ENCODE data around the gene RNF8. TPM values are rescaled to one million over a fixed set of nuclear protein-coding genes. Genes with fewer than 3 reads are reported as not detected.

RNF8 gene
- total and polyA plus RNA-seq, 10 of the 15 experiments (the other 5 are each of a cell fraction or from before 2014, with no cell fraction given), result 7.8 to 30.2 (median 23.3) TPM

DNA sequence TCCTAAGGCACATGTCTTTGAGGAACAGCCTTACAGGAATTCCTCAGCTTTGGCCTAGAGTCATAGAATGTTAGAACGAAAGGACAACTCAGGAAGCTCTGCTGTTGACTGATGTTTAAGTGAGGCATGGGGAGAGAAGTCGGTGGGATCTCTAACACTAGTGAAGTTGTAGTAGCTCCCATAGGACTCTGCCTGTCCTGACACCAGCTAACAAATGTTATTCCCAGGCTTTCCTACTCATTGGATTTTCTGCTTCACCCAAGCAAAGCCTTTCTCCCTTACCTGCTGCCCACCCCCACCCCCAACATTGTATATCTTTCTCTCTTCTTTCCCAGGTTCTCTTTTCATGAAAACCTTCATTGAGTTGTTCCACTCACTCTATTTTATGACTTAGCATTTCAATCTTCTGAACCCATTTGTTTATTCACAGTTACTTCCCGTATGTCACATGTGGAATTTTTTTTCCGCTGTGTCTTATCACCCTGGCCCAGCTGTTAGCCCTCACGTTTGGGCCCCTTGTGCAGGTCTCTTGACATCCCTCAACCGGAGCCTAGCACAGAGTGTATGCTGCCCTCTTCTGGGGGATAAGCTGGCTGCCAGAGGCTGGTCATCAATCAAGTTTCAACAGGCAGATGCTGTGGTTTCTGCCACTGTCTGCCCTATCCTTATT lies 39.2 kb upstream of the RNF8 start (continued):
- TF ChIP-seq SMAD5 (IDR thresholded peaks at IDR 0.05; ENCODE audit: low read depth) (no peak), KAT2A (conservative IDR thresholded peaks at IDR 0.05; ENCODE audit: control insufficient read depth, low read depth, low read length) (no peak), SIX5 (IDR thresholded peaks at IDR 0.05; ENCODE audit: low read depth, low read length, severe bottlenecking) (no peak), BCL11A (IDR thresholded peaks at IDR 0.05; ENCODE audit: low read depth, low read length) (no peak), SIN3A (IDR thresholded peaks at IDR 0.05; ENCODE audit: low read depth, low read length) (no peak), ZNF622 (IDR thresholded peaks at IDR 0.05) (no peak), SP1 (IDR thresholded peaks at IDR 0.05; ENCODE audit: low read depth, low read length) (no peak), FOXK2 (IDR thresholded peaks at IDR 0.05) (no peak), YY1 (IDR thresholded peaks at IDR 0.05; ENCODE audit: low read depth, low read length) (no peak), MTA2 (IDR thresholded peaks at IDR 0.05; ENCODE audit: low read depth) (no peak), RUNX3 (IDR thresholded peaks at IDR 0.05; ENCODE audit: low read length) (peak; percentile 40; the same call in 1 of the 2 replicates), STAT1 (conservative IDR thresholded peaks at IDR 0.05) (no peak), CHD4 (IDR thresholded peaks at IDR 0.05) (no peak), NR2C1 (IDR thresholded peaks at IDR 0.05) (no peak), KDM1A (IDR thresholded peaks at IDR 0.05; ENCODE audit: borderline replicate concordance) (no peak)
- TF ChIP-seq, protein P1, sequence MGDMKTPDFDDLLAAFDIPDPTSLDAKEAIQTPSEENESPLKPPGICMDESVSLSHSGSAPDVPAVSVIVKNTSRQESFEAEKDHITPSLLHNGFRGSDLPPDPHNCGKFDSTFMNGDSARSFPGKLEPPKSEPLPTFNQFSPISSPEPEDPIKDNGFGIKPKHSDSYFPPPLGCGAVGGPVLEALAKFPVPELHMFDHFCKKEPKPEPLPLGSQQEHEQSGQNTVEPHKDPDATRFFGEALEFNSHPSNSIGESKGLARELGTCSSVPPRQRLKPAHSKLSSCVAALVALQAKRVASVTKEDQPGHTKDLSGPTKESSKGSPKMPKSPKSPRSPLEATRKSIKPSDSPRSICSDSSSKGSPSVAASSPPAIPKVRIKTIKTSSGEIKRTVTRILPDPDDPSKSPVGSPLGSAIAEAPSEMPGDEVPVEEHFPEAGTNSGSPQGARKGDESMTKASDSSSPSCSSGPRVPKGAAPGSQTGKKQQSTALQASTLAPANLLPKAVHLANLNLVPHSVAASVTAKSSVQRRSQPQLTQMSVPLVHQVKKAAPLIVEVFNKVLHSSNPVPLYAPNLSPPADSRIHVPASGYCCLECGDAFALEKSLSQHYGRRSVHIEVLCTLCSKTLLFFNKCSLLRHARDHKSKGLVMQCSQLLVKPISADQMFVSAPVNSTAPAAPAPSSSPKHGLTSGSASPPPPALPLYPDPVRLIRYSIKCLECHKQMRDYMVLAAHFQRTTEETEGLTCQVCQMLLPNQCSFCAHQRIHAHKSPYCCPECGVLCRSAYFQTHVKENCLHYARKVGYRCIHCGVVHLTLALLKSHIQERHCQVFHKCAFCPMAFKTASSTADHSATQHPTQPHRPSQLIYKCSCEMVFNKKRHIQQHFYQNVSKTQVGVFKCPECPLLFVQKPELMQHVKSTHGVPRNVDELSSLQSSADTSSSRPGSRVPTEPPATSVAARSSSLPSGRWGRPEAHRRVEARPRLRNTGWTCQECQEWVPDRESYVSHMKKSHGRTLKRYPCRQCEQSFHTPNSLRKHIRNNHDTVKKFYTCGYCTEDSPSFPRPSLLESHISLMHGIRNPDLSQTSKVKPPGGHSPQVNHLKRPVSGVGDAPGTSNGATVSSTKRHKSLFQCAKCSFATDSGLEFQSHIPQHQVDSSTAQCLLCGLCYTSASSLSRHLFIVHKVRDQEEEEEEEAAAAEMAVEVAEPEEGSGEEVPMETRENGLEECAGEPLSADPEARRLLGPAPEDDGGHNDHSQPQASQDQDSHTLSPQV (IDR thresholded peaks at IDR 0.05), result no peak
- TF ChIP-seq, protein P2, sequence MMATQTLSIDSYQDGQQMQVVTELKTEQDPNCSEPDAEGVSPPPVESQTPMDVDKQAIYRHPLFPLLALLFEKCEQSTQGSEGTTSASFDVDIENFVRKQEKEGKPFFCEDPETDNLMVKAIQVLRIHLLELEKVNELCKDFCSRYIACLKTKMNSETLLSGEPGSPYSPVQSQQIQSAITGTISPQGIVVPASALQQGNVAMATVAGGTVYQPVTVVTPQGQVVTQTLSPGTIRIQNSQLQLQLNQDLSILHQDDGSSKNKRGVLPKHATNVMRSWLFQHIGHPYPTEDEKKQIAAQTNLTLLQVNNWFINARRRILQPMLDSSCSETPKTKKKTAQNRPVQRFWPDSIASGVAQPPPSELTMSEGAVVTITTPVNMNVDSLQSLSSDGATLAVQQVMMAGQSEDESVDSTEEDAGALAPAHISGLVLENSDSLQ (IDR thresholded peaks at IDR 0.05), result peak; percentile 89
- TF ChIP-seq, protein P3, sequence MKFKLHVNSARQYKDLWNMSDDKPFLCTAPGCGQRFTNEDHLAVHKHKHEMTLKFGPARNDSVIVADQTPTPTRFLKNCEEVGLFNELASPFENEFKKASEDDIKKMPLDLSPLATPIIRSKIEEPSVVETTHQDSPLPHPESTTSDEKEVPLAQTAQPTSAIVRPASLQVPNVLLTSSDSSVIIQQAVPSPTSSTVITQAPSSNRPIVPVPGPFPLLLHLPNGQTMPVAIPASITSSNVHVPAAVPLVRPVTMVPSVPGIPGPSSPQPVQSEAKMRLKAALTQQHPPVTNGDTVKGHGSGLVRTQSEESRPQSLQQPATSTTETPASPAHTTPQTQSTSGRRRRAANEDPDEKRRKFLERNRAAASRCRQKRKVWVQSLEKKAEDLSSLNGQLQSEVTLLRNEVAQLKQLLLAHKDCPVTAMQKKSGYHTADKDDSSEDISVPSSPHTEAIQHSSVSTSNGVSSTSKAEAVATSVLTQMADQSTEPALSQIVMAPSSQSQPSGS (IDR thresholded peaks at IDR 0.05; ENCODE audit: low read length), result no peak
- TF ChIP-seq, protein P4, sequence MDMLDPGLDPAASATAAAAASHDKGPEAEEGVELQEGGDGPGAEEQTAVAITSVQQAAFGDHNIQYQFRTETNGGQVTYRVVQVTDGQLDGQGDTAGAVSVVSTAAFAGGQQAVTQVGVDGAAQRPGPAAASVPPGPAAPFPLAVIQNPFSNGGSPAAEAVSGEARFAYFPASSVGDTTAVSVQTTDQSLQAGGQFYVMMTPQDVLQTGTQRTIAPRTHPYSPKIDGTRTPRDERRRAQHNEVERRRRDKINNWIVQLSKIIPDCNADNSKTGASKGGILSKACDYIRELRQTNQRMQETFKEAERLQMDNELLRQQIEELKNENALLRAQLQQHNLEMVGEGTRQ (IDR thresholded peaks at IDR 0.05; ENCODE audit: borderline replicate concordance, low read depth, low read length), result no peak
- TF ChIP-seq, protein P5, sequence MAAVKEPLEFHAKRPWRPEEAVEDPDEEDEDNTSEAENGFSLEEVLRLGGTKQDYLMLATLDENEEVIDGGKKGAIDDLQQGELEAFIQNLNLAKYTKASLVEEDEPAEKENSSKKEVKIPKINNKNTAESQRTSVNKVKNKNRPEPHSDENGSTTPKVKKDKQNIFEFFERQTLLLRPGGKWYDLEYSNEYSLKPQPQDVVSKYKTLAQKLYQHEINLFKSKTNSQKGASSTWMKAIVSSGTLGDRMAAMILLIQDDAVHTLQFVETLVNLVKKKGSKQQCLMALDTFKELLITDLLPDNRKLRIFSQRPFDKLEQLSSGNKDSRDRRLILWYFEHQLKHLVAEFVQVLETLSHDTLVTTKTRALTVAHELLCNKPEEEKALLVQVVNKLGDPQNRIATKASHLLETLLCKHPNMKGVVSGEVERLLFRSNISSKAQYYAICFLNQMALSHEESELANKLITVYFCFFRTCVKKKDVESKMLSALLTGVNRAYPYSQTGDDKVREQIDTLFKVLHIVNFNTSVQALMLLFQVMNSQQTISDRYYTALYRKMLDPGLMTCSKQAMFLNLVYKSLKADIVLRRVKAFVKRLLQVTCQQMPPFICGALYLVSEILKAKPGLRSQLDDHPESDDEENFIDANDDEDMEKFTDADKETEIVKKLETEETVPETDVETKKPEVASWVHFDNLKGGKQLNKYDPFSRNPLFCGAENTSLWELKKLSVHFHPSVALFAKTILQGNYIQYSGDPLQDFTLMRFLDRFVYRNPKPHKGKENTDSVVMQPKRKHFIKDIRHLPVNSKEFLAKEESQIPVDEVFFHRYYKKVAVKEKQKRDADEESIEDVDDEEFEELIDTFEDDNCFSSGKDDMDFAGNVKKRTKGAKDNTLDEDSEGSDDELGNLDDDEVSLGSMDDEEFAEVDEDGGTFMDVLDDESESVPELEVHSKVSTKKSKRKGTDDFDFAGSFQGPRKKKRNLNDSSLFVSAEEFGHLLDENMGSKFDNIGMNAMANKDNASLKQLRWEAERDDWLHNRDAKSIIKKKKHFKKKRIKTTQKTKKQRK (IDR thresholded peaks at IDR 0.05; ENCODE audit: low read depth, low read length), result no peak

All from GM12878 (cell line).